ENCODE results near the gene TPST2. TPM values are rescaled to one million over a fixed set of nuclear protein-coding genes. Genes with fewer than 3 reads are reported as not detected.

TPST2 gene
- polyA plus RNA-seq, 1 experiment: 33.6 TPM

GRCh38 chr22:26550498-26551033 lies 39.4 kb downstream of the TPST2 start:
- ChIA-PET POLR2A (interaction anchor here (0.6 to 1.2 kb wide), 3 partner anchors 56 to 67 kb away, joined by 4 to 7 read pairs (median 5); partner anchors contain the start of genes HPS4 and SRRD), CTCF (interaction anchor here (0.5 to 0.8 kb wide), 2 partner anchors 38 to 106 kb away, joined by 3 to 6 read pairs; no protein-coding TSS in a partner anchor)
- TF ChIP-seq CTCF (IDR thresholded peaks at IDR 0.05; ENCODE audit: low read depth, low read length): no peak
- peak overlapping the region; percentile 85 for H3K27ac ChIP-seq (ENCODE audit: low read depth, low read length)
- peak; percentile 76 for DNase-seq (ENCODE audit: low read depth, low spot score)
- H3K9me3 ChIP-seq (ENCODE audit: control insufficient read depth, insufficient read depth, low read length): no peaks in the 10 kb centered on the region
- H3K4me3 ChIP-seq (ENCODE audit: low read depth, low read length): no peak overlapping the region
- H3K27me3 ChIP-seq (ENCODE audit: control insufficient read depth, insufficient read depth, low read length): no peaks in the 10 kb centered on the region

GRCh38 chr22:26549902-26550497 lies 39.9 kb downstream of the TPST2 start:
- CTCF ChIA-PET: interaction anchor here (0.5 kb wide), 1 partner anchor 107 kb away, joined by 6 read pairs; no protein-coding TSS in a partner anchor
- POLR2A ChIA-PET: interaction anchor here (0.6 to 1.2 kb wide), 3 partner anchors 31 to 61 kb away, joined by 4 to 7 read pairs (median 5); no protein-coding TSS in a partner anchor
- no peak for TF ChIP-seq CTCF (IDR thresholded peaks at IDR 0.05; ENCODE audit: low read depth, low read length)
- Histone ChIP-seq H3K27ac (ENCODE audit: low read depth, low read length) (peak overlapping the region; percentile 85), H3K9me3 (ENCODE audit: control insufficient read depth, insufficient read depth, low read length) (no peaks in the 10 kb centered on the region), H3K4me3 (ENCODE audit: low read depth, low read length) (no peak overlapping the region), H3K27me3 (ENCODE audit: control insufficient read depth, insufficient read depth, low read length) (no peaks in the 10 kb centered on the region)
- DNase-seq (ENCODE audit: low read depth, low spot score): no peak

- H3K4me3 ChIP-seq (ENCODE audit: low read depth, low read length): no peak overlapping the region
- ChIA-PET POLR2A (interaction anchor here (0.7 kb wide), 1 partner anchor 682 kb away, joined by 7 read pairs; no protein-coding TSS in a partner anchor), CTCF (interaction anchor here (0.8 to 1.2 kb wide), 2 partner anchors 45 to 184 kb away, joined by 3 to 7 read pairs; no protein-coding TSS in a partner anchor)
- H3K27me3 ChIP-seq (ENCODE audit: control insufficient read depth, insufficient read depth, low read length): no peaks in the 10 kb centered on the region
- H3K9me3 ChIP-seq (ENCODE audit: control insufficient read depth, insufficient read depth, low read length): no peaks in the 10 kb centered on the region
- H3K27ac ChIP-seq (ENCODE audit: low read depth, low read length): no peak overlapping the region
- no peak for DNase-seq (ENCODE audit: low read depth, low spot score)
- no peak for TF ChIP-seq CTCF (IDR thresholded peaks at IDR 0.05; ENCODE audit: low read depth, low read length)
Measured at GRCh38 chr22:26548984-26549383, 40.9 kb downstream of the TPST2 start.

GRCh38 chr22:26548303-26548702 lies 41.6 kb downstream of the TPST2 start:
- no peak for DNase-seq (ENCODE audit: low read depth, low spot score)
- no peak overlapping the region for H3K27ac ChIP-seq (ENCODE audit: low read depth, low read length)
- no peak for TF ChIP-seq CTCF (IDR thresholded peaks at IDR 0.05; ENCODE audit: low read depth, low read length)
- no peak overlapping the region for H3K4me3 ChIP-seq (ENCODE audit: low read depth, low read length)
- H3K9me3 ChIP-seq (ENCODE audit: control insufficient read depth, insufficient read depth, low read length): no peaks in the 10 kb centered on the region
- CTCF ChIA-PET: interaction anchor here (0.8 to 1.2 kb wide), 2 partner anchors 44 to 183 kb away, joined by 3 to 7 read pairs; no protein-coding TSS in a partner anchor
- POLR2A ChIA-PET: no interaction called here
- no peaks in the 10 kb centered on the region for H3K27me3 ChIP-seq (ENCODE audit: control insufficient read depth, insufficient read depth, low read length)

- Histone ChIP-seq H3K27ac (ENCODE audit: low read depth, low read length) (no peak overlapping the region), H3K27me3 (ENCODE audit: control insufficient read depth, insufficient read depth, low read length) (no peaks in the 10 kb centered on the region), H3K9me3 (ENCODE audit: control insufficient read depth, insufficient read depth, low read length) (no peaks in the 10 kb centered on the region), H3K4me3 (ENCODE audit: low read depth, low read length) (no peak overlapping the region)
- ChIA-PET CTCF (interaction anchor here (1.2 kb wide), 1 partner anchor 44 kb away, joined by 3 read pairs; no protein-coding TSS in a partner anchor), POLR2A (no interaction called here)
- no peak for TF ChIP-seq CTCF (IDR thresholded peaks at IDR 0.05; ENCODE audit: low read depth, low read length)
- no peak for DNase-seq (ENCODE audit: low read depth, low spot score)
Measured at GRCh38 chr22:26547837-26548236, 42.1 kb downstream of the TPST2 start.

All from AG04450 (cell line).